Neural cell (in vitro differentiated cells): ENCODE results near the gene SLC34A1. TPM values are rescaled to one million over a fixed set of nuclear protein-coding genes. Genes with fewer than 3 reads are reported as not detected.

Experiments used
- H2AFZ ChIP-seq: fragments of 200-600, 300-800 bp; sonication (generic), shearing (Covaris generic); 2 replicates; pipeline ENCODE4 v1.6.0; 2014; ENCODE audit warnings: low read depth, mild to moderate bottlenecking, antibody characterized with exemption, low read length, moderate library complexity
- H3F3A ChIP-seq: fragments of 200-600 bp; shearing (Covaris generic); 2 replicates; pipeline ENCODE4 v1.6.1; 2016; ENCODE audit warnings: mild to moderate bottlenecking, moderate library complexity, mixed read lengths, antibody characterized with exemption, low read length; ENCODE audit not compliant: insufficient read depth, poor library complexity, severe bottlenecking
- H3K27ac ChIP-seq: fragments of 200-600, 300-800 bp; sonication (generic), shearing (Covaris generic); 2 replicates; pipeline ENCODE4 v1.5.1; 2014; ENCODE audit warnings: mild to moderate bottlenecking, low read length, moderate library complexity
- H3K27me3 ChIP-seq: fragments of 300-800, 200-600 bp; sonication (generic), shearing (Covaris generic); 2 replicates; pipeline ENCODE4 v1.6.0; 2014; ENCODE audit warnings: mild to moderate bottlenecking, low read depth, low read length, moderate library complexity; ENCODE audit not compliant: insufficient read depth
- H3K36me3 ChIP-seq: fragments of 300-800, 200-600 bp; sonication (generic), shearing (Covaris generic); 2 replicates; pipeline ENCODE4 v1.5.1; 2014; ENCODE audit warnings: mild to moderate bottlenecking, antibody characterized with exemption, low read length, moderate library complexity; ENCODE audit not compliant: insufficient read depth
- H3K4me2 ChIP-seq: fragments of 300-800, 200-600 bp; sonication (generic), shearing (Covaris generic); 2 replicates; pipeline ENCODE4 v1.6.0; 2014; ENCODE audit warnings: mild to moderate bottlenecking, low read length
- H3K4me3 ChIP-seq: fragments of 300-800, 200-600 bp; sonication (generic), shearing (Covaris generic); 2 replicates; pipeline ENCODE4 v1.5.1; 2014; ENCODE audit warnings: mild to moderate bottlenecking, low read length, moderate library complexity
- H3K79me2 ChIP-seq: fragments of 200-600 bp; shearing (Covaris generic); replicated peaks from 2 replicates; pipeline ENCODE4 v1.6.0; 2014; ENCODE audit warnings: mild to moderate bottlenecking, low read length, moderate library complexity; ENCODE audit not compliant: insufficient read depth
- H3K9ac ChIP-seq: fragments of 300-800, 200-600 bp; sonication (generic), shearing (Covaris generic); 2 replicates; pipeline ENCODE4 v1.6.1; 2016; ENCODE audit warnings: mild to moderate bottlenecking, low read length, mixed read lengths
- H3K9me2 ChIP-seq: fragments of 200-600 bp; shearing (Covaris generic); 2 replicates; pipeline ENCODE4 v1.6.1; 2016; ENCODE audit warnings: mild to moderate bottlenecking, low read length, mixed read lengths; ENCODE audit not compliant: insufficient read depth
- H3K9me3 ChIP-seq: fragments of 200-600, 300-800 bp; sonication (generic), shearing (Covaris generic); 2 replicates; pipeline ENCODE4 v1.6.1; 2016; ENCODE audit warnings: mild to moderate bottlenecking, mixed run types, low read length, moderate library complexity, mixed read lengths
- H4K20me1 ChIP-seq: fragments of 200-600 bp; shearing (Covaris generic); 2 replicates; pipeline ENCODE4 v1.6.1; 2016; ENCODE audit warnings: mild to moderate bottlenecking, mixed run types; ENCODE audit not compliant: insufficient read depth
- CTCF ChIP-seq: fragments of 450-650 bp; IDR thresholded peaks from 2 replicates; pipeline ENCODE4 v1.5.1; 2014; ENCODE audit warnings: antibody characterized with exemption, mild to moderate bottlenecking, moderate library complexity; ENCODE audit not compliant: poor library complexity, severe bottlenecking
- EP300 ChIP-seq: fragments of 450-650 bp; conservative IDR thresholded peaks from 2 replicates; pipeline ENCODE4 v1.6.1; 2014; ENCODE audit warnings: antibody characterized with exemption, mild to moderate bottlenecking, moderate library complexity; ENCODE audit not compliant: poor library complexity, severe bottlenecking
- EZH2 ChIP-seq: fragments of 200-600, 300-800 bp; shearing (Covaris generic), sonication (generic); IDR thresholded peaks from 2 replicates; pipeline ENCODE4 v1.6.1; 2014; ENCODE audit warnings: antibody characterized with exemption, low read length, borderline replicate concordance, mild to moderate bottlenecking; ENCODE audit not compliant: insufficient read depth, poor library complexity, severe bottlenecking
- MXI1 ChIP-seq: fragments of 450-650 bp; conservative IDR thresholded peaks from 2 replicates; pipeline ENCODE4 v1.6.1; 2014; ENCODE audit warnings: antibody characterized with exemption, mild to moderate bottlenecking; ENCODE audit not compliant: poor library complexity, severe bottlenecking
- POLR2AphosphoS5 ChIP-seq: IDR thresholded peaks from 2 replicates; pipeline ENCODE4 v1.6.1; 2012
- RAD21 ChIP-seq: fragments of 450-650 bp; conservative IDR thresholded peaks from 2 replicates; pipeline ENCODE4 v1.6.1; 2014; ENCODE audit warnings: antibody characterized with exemption, mild to moderate bottlenecking, moderate library complexity
- REST ChIP-seq: IDR thresholded peaks from 2 replicates; pipeline ENCODE4 v1.6.1; 2012; ENCODE audit warnings: borderline replicate concordance
- SMC3 ChIP-seq: fragments of 450-650 bp; conservative IDR thresholded peaks from 2 replicates; pipeline ENCODE4 v1.6.1; 2014; ENCODE audit warnings: antibody characterized with exemption, mild to moderate bottlenecking, moderate library complexity; ENCODE audit not compliant: poor library complexity
- TAF1 ChIP-seq: IDR thresholded peaks from 2 replicates; pipeline ENCODE4 v1.6.1; 2012; ENCODE audit warnings: low read depth
- polyA plus RNA-seq: library from polyadenylated mRNA; depleted of rRNA; stranded (reverse); fragments of >200 nt; gene quantifications from 2 replicates; pipeline ENCODE4 v1.2.3, GENCODE V29; 2014

The SLC34A1 gene
- polyA plus RNA-seq, 1 donor from 2014 or later: not detected

- TF ChIP-seq TAF1 (no peak), EP300 (peak; percentile 45), POLR2AphosphoS5 (peak; percentile 37), CTCF (peak; percentile 98), RAD21 (peak; percentile 98), EZH2 (no peak), SMC3 (peak; percentile 97), REST (peak; percentile 48), MXI1 (peak; percentile 70)
- H3F3A ChIP-seq: no peaks in the 10 kb centered on the region
- H3K9ac ChIP-seq: peak overlapping the region; percentile 64
- H2AFZ ChIP-seq: no peak overlapping the region
- no peaks in the 10 kb centered on the region for H3K9me3 ChIP-seq
- H3K36me3 ChIP-seq: no peaks in the 10 kb centered on the region
- H3K4me2 ChIP-seq: no peak overlapping the region
- H3K27me3 ChIP-seq: no peaks in the 10 kb centered on the region
- no peaks in the 10 kb centered on the region for H3K79me2 ChIP-seq
- H3K27ac ChIP-seq: peak overlapping the region; percentile 63
- no peaks in the 10 kb centered on the region for H4K20me1 ChIP-seq
- H3K4me3 ChIP-seq: no peak overlapping the region
- H3K9me2 ChIP-seq: no peaks in the 10 kb centered on the region
These were observed 6.4 kb downstream of the SLC34A1 start for GRCh38 chr5:177390363-177391300.

DNA sequence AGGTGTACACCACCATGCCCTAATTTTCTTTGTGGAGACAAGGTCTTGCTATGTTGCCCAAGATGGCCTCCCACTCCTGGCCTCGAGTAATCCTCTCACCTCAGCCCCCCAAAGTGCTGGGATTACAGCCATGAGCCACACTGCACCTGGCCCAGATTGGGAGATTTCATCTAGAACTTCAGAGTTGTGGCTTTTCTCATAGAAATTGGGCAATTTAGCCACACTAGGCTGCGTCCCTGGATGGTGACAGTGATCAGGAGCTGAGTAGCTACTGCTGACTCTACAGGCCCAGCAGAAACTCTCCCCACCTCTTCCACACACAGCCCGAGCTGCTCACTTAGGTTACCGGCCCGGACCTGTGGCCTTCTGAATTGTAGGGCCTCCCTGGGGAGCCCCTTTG, 8.5 kb downstream of the SLC34A1 start:
- H3K27me3 ChIP-seq: no peaks in the 10 kb centered on the region
- no peak overlapping the region for H3K9ac ChIP-seq
- H3K36me3 ChIP-seq: no peaks in the 10 kb centered on the region
- H3K9me3 ChIP-seq: no peaks in the 10 kb centered on the region
- H3K9me2 ChIP-seq: no peaks in the 10 kb centered on the region
- H3K4me2 ChIP-seq: no peak overlapping the region
- no peaks in the 10 kb centered on the region for H4K20me1 ChIP-seq
- H3K27ac ChIP-seq: no peak overlapping the region
- TF ChIP-seq SMC3 (no peak), MXI1 (no peak), EZH2 (no peak), TAF1 (no peak), REST (no peak), EP300 (no peak), CTCF (no peak), RAD21 (no peak), POLR2AphosphoS5 (no peak)
- no peaks in the 10 kb centered on the region for H3K79me2 ChIP-seq
- no peak overlapping the region for H2AFZ ChIP-seq
- no peaks in the 10 kb centered on the region for H3F3A ChIP-seq
- no peak overlapping the region for H3K4me3 ChIP-seq
